ELF-1 (cell line): Measurements from ENCODE around the gene ERC2.
A peak's percentile ranks its signal among the peaks of the same experiment; 100 is the strongest.

ENCODE experiments used
- DNase-seq: peaks from one replicate; pipeline ENCODE4 v3.0.0-alpha.2; 2016; ENCODE audit warnings: low read depth, low spot score

Gene ERC2

DNA sequence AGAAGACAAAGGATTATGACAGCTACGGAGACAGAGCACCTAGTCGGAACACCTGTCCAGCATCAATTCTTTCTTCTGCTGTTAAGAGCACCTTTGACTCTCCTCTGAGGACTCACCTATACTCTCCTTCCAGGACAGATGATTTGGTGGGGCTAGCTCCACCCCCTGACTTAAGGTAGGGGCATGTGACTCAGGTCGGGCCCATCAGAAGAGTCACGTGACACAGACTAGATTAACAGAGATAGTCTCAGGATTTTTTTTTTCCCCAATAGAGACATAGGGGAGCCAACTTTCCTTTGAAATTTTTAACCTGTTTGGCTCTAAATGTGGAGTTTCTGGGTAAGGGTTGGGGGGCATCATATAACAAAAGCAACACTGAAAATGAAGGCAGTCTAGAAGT, 969.7 kb downstream of the ERC2 start:
- no peak for DNase-seq

DNA sequence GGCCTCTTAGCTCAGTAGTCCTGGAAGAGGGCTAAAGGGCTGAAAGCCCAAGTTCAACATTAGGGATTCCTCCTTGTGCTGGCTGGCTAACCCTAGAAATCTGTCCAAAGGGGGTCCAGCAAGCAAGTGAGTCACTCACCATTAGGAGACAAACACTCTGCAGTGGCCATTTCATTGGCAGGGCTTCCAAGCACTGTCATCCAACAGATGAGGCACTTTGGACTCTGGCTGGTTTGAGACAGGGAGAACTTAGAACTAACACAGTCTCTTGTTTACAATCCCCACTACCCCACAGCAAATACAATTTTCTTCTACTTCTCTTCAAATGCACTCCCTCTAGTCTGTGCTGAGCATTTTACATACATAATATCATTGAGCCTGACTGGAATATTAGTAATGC, 971.0 kb downstream of the ERC2 start:
- DNase-seq: no peak

DNA sequence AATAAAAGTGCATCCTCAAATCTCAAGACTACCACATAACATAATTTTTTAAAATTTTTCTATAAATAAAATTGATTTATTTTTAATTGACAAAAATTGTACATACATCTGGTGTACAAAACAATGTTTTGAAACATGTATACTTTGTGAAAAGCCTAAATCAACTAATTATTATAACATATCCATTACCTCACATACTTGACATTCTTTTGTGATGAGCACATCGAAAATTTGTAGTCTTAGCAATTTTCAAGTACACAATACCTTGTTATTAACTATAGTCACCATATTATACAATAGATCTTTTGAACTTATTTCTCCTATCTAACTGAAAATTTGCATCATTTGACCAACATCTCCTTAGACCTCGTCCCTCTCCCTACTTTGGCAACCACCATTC, 973.3 kb downstream of the ERC2 start:
- DNase-seq: no peak

DNA sequence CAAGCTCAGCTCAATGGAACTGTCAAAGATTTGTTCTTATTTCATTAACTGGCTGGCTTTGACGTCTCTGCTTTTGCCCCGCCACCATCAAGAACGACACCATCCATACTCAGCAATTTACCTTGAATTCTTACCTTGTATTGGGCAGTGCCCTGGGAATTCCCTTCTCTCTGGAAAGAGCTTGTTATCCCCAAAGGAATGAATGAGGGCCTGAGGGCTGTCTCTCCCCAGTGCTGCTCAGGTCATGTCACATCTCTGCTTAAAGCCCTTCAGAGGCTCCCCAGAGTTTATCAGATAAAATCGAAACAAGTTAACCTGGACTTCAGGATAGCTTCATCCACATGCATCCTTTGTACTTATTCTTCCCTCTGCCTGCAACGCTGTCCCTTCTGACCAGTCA, 975.3 kb downstream of the ERC2 start:
- DNase-seq: peak; percentile 65

DNA sequence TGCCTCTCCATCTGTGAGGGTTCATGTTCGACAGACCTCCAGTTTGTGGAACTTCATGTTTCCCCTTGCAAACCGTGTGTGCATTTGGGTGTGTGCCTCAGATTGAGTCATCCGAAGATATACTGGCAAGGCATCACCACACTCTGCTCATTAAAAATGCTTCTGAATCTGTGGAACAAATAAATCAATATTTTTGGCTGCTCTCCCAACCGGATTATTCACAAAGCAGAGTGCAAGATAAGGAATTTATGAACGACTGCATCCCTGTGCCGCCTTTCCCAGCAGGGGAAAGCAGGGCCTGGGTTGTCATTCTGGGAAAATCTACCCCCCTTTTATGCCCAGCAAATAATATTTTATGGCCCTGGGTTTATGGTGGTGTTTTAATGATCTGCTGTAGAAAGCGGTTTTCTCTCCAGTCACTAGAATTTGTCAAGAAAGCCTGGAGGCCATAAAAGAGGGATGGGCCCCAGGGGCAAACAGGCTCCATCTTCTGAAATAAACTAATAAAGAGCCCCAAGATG, 976.9 kb downstream of the ERC2 start:
- no peak for DNase-seq

DNA sequence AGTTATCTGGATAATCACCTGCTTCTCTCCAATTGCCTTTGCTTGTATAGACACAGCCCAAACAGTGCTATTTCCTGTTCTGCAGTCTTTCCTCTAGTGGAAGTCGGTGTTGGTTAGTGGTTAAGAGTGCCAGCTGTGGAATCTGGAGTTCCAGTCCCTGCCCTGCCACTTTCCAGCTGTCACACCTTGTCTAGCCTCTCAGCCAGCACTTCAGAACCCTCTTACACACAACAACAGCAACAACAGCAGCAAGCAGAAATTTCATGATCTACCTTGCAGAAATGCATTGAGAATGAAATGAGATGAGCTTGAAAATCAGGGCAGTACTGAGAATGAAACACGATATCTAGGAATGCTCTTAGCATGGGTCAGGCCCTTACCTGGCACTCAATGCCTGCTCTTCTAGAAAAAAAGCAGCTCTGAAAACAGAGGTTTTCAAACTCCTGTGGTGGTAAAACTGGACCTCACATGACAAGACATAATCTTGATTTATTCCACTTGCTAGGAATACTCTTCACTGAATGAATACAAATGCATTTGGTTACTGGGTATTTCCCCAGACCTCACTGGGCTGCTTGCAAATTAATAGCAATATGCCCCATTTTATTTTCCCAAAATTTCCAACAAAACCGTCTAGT, 977.9 kb downstream of the ERC2 start:
- no peak for DNase-seq

DNA sequence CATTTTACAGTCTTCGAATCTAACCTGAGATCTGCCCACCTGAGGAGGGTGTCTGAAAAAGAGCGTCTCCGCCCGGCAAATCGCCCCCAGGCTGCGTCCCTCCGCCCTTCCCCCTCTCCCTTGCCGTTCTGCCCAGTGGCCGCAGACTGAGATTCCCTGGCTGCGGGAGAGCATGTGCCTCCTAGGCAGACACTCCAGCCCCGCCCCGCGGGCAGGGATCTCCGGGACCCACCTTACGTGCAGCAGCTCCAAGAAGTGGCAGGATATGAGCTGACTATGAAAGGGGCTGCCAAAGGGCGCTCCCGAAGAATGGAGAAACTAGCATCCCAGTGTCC, 978.5 kb downstream of the ERC2 start:
- peak; percentile 84 for DNase-seq

DNA sequence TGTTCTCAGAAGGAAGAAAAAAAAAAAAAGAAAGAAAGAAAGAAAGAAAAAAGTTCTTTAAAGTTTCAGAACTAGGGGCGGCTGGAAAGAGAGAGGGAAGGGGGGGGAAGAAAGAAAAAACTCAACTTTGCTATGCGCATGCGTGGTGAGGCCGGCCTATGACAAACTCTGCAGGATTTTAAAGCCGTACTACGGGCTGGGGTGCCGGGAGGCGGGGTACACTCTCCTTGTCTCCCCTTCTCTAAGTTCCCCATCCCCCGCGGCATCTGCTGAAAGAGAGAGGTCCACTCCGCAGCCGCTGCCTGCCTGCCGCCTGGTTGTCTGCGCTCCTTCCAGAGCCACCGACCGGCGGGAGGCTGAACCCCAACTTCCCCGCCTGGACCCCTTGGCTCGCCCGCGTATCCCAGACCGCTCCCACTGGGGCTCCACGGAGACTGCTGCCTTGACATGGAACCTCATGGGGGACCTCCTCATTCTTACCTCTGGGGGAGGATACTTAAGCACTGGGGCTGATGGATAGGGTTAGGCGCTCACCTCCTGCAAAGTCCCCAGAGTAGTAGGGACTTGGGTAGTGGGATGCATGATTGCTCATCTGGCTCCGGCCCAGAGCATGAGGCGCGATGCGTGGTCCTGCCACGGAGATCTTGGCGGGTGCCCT, 979.7 kb downstream of the ERC2 start:
- DNase-seq: peak; percentile 51

DNA sequence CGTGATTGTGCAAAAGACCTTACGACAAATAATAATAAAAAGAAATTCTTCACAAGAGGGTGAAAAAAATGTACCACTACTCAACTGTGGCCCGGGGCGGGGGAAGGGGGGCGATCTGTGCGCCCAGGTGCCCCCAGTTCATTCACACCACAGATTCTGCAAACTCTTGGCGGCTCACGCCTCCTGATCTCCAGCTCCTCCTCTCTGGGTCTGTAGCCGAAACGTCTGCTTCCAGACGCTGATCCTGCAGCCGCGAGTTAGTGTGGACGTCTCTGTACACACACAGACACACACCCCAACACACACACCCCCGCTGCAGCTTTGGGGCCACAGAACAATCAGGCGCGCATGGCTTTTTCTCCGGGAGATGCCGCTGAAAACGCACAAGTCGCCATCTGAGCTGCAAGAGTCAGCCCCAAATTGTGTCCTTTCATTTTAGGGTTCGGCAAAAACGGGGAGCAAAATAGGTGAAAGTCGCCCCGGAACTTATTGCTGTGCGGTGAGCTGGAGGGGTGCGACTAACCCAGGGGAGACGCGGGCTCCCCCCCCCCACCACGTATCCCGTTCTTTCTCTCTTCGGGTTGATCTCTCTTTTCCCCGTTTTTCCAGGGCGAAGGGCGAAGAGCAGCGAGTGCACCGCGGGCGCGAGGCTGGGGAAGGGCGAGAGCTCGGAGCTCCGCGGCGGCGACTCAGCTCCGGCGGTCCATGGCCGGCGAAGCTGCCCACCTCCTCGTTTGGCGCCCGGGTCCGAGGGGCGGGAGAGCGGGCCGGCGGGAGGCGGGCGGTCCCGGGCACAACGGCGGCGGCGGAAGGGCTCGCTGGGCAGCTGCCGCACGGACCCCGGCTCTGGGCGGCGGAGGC, 980.7 kb downstream of the ERC2 start:
- DNase-seq: peak; percentile 72

DNA sequence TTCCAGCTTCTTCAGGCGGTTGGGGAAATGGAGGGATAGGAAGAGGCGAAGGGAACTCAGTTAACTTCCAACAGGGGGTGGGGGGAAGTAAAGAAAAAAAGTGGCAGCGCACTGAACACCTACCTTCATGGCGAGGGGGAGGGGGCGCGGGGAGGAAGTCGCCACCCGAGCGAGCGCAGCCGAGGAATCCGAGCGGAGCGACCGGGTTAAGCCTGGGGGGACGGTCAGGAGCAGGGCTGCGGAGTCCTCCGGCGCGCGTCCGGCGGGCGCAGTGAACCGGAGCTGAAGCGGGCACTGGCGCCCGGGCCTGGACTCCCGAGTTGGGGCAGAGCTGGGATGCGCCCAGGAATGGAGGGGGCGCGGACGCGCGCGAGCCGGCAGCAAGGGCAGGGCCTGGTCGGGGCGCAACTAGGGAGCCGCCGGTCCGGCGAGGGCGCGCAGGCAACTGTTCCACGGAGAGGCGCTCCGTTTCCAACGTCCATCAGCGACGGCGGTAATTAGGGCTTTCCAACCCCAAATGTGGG, 981.3 kb downstream of the ERC2 start, which contains the start of gene WNT5A:
Gene WNT5A (minus strand): TSS at position 450 of the 524 bp plus-strand sequence. CDS start 321 bp downstream, at position 129.
- peak; percentile 79 for DNase-seq

DNA sequence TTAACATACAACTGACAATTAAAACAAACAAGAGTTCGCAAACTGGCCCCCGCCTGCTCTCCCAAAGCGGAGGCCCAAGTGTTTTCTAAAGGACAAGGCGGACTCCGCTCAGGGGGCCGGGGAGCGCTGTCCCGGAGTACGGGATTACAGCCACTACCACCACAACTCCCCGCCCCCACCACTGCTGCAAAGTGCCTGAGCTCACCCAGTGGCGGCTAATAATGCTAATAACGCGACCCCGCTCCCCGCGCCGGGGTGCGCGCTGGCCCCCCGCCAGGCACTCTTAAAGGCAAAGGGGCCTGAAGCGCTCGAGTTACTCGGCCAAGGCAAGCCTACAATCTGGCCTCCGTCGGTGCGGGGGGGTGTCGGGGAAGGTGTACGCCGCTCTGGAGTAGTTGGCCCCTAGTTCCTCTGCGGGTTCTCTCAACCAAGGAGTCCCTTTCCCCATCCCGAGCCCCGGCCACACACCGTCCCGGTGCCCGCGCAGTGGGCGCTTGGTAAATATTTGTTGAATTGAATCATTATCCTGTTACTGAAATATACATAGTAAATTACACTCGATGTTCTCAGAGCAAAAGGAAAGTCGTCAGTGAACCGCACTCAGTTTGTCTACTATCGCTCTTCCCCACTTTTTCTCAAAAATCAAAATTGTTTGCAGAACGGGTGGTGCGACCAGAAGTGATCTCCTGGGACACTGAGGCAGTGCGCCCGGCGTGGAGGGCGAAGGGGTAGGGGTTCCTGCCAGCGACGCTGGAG, 982.0 kb downstream of the ERC2 start:
- peak; percentile 76 for DNase-seq

DNA sequence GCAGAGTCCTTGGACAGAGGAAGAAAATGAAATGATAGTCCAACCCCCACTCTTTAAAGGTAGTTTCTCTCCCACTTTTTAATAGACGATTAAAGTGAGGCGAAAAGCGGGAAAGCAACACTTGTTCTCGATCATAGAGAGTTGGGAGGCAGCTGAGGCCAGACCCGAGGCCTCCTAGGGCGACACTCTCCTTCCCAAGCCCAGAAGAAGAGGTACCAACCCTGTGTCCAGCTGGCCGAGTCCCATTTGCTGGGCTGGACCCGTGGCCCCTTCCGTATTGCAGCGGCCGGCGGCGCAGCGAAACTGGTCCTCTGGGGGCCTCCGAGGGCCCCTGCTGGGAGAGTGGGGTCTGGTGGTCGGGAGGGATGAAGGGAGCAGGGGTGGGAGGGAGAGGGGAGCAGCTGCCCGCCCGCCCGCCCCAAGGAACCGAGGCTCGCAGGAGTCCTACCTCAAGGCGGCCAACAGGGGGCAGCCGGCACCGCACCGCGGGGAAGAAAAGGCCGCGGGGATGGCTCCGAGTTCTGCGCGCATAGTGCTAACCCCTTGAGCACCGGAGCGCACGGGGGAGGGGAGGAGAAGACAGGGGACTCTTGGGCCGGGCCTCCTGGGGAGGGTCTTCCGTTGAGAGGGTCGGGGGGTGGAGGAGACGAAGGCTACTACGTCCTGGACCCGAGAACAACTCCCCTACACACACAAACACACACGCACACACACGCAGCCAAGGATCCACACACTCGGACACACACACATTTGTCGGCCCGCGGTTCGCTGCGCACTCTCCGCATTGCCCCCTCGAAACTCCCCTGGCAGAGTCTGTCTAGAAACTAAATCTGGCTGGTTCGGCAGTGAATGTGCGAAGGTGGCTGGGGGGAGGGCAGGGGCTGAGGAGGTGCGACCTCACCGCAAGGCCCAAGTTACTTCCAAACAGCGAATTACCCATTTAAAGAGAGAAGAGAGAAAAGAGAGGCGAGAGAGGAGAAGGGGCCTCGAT, 983.2 kb downstream of the ERC2 start:
- peak; percentile 82 for DNase-seq

DNA sequence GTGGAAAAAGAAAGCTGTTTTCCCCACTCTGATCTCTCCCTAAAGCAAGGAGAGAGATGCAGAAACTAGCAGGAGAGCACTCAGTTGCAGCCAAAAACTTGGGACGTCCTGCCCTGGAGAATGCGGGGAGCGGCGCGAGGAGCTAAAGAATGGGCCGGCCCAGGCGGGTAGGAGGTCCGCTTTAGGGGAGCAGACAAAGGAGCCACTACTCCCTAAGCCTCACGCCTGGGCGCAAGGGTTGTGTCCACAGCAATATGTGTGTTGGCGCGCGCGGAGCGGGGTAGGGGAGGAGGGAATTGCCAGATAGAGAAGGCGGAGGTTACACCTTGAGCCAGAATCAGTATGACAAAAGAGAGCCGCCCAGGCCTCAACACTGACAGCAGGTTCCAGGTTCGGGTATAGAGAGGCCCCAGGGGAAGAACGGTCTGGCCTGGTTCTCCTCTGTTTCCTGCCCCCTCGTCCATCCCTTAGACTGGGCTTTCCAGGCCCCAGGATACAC, 984.0 kb downstream of the ERC2 start:
- peak; percentile 76 for DNase-seq

DNA sequence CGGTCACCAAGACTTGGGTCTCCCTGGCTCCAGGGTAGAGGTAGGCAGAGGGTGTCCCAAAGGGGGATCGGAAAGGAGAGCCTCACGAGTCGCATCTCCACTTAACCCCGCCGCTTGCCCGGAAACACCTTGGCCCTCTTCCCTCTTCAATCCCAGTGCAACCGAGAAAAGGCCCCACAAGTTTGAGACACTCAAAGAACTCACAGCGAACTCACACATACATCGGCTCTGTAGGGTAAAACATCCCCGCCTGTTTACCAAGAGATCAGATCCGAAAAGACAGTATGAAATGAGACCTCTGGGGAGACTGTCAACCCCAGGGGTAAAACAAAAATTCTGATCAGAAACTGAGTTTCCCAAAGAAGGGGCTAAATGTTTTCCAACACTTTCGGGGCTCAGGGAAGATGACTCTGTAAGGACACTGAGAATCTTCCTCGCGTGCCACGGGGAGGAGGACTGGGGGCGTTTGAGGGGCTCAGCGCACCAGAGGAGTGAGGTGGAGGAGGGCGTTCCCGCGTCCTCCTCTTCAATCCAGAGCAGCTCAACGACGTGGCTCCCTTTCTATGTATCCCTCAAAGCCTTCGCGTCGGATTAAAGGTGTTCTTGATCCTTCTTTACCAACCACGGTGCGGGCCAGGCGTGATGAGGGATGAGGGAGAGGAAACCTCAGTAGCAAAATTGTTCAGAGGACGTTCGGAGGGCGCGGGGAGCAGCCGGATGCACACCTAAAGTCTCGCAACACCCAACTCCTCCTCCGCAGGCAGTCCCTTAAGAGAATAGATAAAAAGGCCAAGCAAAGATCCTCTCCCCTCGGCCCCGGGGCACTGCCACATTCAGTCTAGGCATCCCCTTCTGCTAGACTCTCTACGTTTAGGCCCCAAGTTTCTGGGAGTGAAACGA, 984.8 kb downstream of the ERC2 start:
- DNase-seq: peak; percentile 49

DNA sequence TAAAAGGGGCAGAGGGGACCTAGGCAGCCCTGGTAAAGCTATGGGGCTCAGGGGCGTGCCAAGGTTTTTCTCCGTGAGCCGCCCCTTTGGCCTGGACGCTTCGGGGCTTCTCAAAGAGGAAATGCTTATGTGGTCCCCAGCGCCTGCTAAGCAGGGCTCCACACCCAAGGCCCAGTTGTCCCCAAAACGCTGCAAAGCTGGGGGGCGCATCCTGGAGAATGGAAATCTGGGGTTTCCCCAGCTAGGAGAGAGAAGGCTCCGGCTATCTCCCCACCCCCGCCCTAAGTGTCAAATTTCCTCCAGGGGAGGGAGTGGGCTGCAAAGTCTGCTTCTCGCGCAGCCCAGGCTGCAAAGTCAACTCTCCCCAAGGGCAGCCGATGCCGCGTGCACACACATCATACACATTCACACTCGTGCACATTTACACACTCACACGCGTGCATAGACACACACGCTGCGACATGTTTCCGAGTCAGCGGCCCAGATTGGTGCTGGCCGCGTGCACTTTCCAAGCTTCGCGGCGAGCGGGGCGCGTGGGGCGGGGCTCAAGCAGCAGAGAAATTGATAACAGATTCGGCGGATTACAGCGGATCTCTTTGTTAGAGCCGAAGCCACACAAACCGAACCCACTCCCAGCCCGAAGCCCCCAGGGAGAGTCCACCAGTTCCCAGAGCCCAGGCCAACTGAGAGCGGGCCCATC, 985.6 kb downstream of the ERC2 start:
- peak; percentile 58 for DNase-seq

DNA sequence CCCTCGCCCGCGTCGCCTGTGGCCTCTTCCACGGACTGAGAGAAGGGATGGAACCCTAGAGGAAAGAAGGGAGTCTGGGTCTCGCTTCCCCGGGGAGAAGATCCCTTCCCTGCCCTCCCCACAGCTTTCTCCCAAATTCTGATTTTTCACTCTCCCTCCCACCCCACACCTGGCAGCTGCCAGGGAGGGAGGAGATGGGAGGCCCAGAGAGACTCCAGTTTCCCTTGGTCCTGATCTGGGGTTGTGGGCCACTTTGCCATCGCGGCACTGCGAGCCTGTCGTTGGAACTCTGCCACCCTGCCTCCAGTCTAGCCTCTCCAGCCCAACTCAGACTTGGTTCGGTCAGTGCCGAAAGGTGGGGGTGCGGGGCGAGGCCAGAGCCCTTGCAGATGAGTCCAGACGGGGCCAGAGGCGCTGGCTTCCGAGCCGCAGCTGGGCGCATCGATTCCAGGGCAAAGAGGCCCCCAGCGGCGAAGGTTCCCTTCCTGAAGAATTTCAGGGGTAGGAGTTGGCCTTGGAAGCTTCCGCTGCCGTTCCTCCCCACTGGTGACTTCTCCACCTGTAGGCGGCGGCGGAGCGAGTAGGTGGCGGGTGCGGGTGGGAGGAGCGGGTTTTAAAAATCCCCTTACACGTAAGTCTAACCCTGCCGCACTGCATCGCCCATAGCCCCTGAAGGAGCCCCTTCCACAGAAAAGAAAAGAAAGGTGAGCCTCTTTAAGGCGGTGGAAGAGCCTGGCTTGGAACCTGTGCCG, 986.3 kb downstream of the ERC2 start:
- peak; percentile 59 for DNase-seq

DNA sequence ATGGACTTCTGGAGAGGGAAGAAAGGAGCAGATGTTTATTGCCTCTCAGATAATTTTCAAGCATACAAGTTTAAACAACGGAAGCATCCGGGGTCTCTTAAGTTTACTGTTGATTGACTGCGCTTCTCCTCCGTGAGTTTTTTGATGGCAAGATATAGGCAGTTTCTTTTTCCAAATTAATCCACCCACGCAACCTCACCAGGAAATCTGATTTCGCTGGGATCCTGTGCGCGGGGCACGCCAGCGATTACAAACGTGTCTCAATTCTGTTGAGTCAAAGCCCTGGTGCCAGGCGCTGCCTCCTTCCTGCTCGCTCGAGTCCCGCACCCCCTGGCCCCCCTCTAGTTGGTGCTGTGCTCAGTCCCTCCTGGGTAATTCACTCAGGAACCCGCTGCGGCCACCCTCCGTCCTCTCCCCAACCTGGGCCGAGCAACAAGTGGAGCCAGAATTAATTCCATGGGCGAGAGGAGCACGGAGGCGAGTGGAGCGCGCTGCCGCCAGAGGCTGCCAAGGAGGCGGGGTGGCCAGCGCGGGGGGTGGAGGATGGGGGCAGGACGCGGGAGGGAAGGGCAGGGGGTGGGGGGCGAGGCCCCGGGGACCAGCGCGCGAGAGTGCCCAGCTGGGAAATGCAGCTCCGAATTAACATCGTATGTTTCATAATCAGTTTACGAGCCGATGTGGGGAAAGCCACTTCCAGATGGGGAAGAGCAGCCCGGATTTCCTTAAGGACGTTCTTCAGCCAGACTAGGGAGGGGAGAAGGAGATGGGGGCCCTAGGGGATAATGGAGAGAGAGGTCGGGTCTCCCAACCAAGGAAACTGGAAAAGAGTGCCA, 987.1 kb downstream of the ERC2 start:
- peak; percentile 32 for DNase-seq
